Testis (tissue), 3 donors: ENCODE results near the gene SHANK2. TPM values are rescaled to one million over a fixed set of nuclear protein-coding genes. Genes with fewer than 3 reads are reported as not detected.

Experiments used
- DNase-seq: peaks from one replicate; pipeline ENCODE4 v3.0.0-alpha.2; 2019
- H3K27ac ChIP-seq, 2 donors: fragments of 200-600 bp; sonication (generic); one replicate each; pipeline ENCODE4 v1.5.1; 2019
- H3K27me3 ChIP-seq: fragments of 200-600 bp; sonication (generic); one replicate; pipeline ENCODE4 v1.5.1; 2019
- H3K36me3 ChIP-seq: fragments of 200-600 bp; sonication (generic); one replicate; pipeline ENCODE4 v1.5.1; 2017; ENCODE audit warnings: low read depth; ENCODE audit errors: missing control alignments
- H3K4me1 ChIP-seq: fragments of 200-600 bp; sonication (generic); one replicate; pipeline ENCODE4 v1.5.1; 2019
- H3K4me3 ChIP-seq, 2 donors: fragments of 200-600 bp; sonication (generic); one replicate each; pipeline ENCODE4 v1.5.1; 2017 to 2019
- H3K9me3 ChIP-seq: fragments of 200-600 bp; sonication (generic); one replicate; pipeline ENCODE4 v1.5.1; 2017
- POLR2A ChIP-seq: fragments of 450-650 bp; IDR thresholded peaks from one replicate; pipeline ENCODE4 v1.6.1; 2017; ENCODE audit warnings: antibody characterized with exemption, mild to moderate bottlenecking, moderate library complexity
- WGBS, 2 donors: methylation state at CpG; one replicate each; pipeline ENCODE4 v1.1.5; 2018; 5-methylcytosine and 5-hydroxymethylcytosine counted together
- intact Hi-C: fragments of 100-400 bp; cut with DNase I; formaldehyde crosslinking; loops from one replicate; pipeline ENCODE4 v1.15.1; 2023; ENCODE audit warnings: low total_unique reads
- polyA plus RNA-seq: library from polyadenylated mRNA; stranded (reverse); fragments of 350-450 nt; fragmentation: Illumina TruSeq; extraction: RNeasy Lipid Tissue Mini Kit (QIAGEN cat#74804); gene quantifications from one replicate; pipeline ENCODE4 v1.2.3, GENCODE V29; 2014; ENCODE audit warnings: low read depth, low replicate concordance; ENCODE audit not compliant: insufficient read depth
- total RNA-seq, 2 donors: library from RNA; depleted of rRNA; stranded (reverse); fragments of >200 nt; gene quantifications; one replicate each; pipeline ENCODE4 v1.2.3, GENCODE V29; 2016
- TF ChIP-seq, protein P1 (sequence below), 3 experiments: fragments of 450-650 bp in 2 of 3; fragments of 200-600 bp in 1 of 3; sonication (generic) in 1 of 3; IDR thresholded peaks; one replicate each; pipeline ENCODE4 v1.5.1; 2016 to 2019; ENCODE audit warnings: antibody characterized with exemption in 3 of 3, mild to moderate bottlenecking in 2 of 3, moderate library complexity in 1 of 3

SHANK2 gene
- total and polyA plus RNA-seq, 3 donors from 2014 or later: 4.3 to 13.9 (median 8.0) TPM

DNA sequence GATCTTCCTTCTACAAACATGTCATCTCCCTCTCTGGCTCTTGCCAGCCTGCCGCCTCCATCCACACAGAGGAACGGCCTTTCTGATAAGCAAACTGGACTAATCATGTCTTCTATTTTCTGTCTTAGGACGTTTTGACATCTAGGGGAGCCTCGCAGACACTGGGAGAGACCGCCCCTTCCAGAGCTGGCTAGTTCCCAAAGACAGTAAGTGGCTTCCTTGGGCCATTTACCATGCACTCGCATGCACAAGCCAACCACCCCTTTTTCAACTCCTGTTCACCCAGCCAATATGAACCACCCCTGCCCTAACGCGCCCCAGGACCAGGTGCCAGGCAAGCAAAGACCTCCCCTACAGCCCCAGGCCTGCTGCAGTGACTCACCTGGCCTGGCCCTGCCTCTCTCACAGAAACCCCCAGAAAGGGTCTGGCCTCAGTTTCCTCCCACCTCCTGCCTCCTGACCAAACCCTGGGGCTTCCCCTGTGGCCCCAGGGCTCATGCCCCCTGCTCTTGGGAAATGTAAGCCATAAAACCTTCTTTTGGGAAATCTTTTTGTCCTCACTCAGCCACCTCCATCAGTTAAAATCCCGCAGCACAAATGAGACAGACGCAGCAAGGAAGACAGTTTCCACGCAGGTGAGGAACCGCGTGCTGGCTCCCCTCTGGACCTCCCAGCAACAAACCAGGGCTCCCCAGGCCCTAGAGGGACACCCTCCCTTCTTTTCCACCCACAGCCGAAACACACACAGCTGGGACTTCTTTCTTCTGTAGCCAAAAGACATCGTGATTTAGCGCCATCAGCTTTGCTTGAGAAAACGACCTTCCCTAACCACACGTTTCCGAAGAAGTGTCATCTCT, 38.5 kb downstream of the SHANK2 start:
- Histone ChIP-seq H3K27me3 (no peaks in the 10 kb centered on the region), H3K4me1 (no peaks in the 10 kb centered on the region), H3K9me3 (no peaks in the 10 kb centered on the region), H3K4me3 (no peak overlapping the region), H3K27ac (no peak overlapping the region), H3K36me3 (no peaks in the 10 kb centered on the region)
- TF ChIP-seq, protein P1, sequence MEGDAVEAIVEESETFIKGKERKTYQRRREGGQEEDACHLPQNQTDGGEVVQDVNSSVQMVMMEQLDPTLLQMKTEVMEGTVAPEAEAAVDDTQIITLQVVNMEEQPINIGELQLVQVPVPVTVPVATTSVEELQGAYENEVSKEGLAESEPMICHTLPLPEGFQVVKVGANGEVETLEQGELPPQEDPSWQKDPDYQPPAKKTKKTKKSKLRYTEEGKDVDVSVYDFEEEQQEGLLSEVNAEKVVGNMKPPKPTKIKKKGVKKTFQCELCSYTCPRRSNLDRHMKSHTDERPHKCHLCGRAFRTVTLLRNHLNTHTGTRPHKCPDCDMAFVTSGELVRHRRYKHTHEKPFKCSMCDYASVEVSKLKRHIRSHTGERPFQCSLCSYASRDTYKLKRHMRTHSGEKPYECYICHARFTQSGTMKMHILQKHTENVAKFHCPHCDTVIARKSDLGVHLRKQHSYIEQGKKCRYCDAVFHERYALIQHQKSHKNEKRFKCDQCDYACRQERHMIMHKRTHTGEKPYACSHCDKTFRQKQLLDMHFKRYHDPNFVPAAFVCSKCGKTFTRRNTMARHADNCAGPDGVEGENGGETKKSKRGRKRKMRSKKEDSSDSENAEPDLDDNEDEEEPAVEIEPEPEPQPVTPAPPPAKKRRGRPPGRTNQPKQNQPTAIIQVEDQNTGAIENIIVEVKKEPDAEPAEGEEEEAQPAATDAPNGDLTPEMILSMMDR (IDR thresholded peaks at IDR 0.05): no peak
- no peak for TF ChIP-seq POLR2A
- intact Hi-C loops: no loop called here
- WGBS, 2 donors: 68 to 74% methylated on average over 19 of the region's 19 CpGs
- no peak for DNase-seq

DNA sequence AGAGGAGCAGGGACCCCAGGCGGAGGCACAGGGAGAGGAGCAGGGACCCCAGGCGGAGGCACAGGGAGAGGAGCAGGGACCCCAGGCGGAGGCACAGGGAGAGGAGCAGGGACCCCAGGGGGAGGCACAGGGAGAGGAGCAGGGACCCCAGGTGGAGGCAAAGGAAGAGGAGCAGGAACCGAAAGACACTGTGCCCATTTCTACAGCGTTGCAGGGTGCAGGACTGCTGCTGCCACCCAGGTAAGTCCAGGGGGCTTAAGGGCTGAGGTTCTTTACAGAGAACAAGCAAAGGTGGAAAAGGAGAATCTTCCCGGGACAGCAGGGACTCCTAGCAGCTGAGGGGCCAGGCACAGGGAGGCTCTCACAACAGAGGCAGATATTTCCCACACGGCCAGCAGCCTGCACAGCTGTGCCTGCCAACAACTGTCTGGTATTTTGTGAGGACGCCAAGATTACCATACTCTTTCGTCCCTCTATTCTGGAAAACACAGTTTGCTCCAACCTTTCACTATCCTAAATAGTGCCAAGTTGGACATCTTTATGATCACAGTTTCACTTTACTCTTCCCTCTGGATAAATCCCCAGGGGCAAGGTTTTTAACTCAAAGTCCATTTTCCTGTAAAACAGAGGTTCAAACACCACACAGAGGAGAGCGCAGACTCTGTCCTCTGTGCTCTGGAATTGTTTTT, 39.4 kb downstream of the SHANK2 start:
- WGBS, 2 donors: 57 to 59% methylated on average over 10 of the region's 10 CpGs
- Histone ChIP-seq H3K4me1 (no peaks in the 10 kb centered on the region), H3K27me3 (no peaks in the 10 kb centered on the region), H3K4me3 (no peak overlapping the region), H3K9me3 (no peaks in the 10 kb centered on the region), H3K36me3 (no peaks in the 10 kb centered on the region), H3K27ac (no peak overlapping the region)
- intact Hi-C loops: no loop called here
- DNase-seq: peak; percentile 30
- TF ChIP-seq, protein P1 (IDR thresholded peaks at IDR 0.05): no peak

DNA sequence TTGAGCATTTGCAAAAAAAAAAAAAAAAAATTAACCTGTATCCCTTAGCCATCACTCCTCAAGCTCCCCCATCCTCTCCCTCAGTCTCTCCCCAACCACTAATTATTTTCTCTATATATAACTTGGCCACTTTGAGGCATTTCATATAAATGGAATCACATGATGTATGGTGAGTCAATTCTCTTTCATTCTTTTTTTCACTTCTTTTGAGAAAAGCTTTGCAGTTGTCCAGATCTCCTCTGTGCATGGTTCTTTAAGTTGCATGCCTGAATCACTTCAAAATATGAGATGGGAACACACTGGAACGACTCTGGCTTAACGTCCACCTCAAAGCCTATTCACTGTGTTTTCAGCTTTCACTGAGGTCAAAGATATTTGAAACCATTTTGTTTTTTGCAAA, 40.7 kb downstream of the SHANK2 start:
- Histone ChIP-seq H3K4me1 (no peaks in the 10 kb centered on the region), H3K27me3 (no peaks in the 10 kb centered on the region), H3K27ac (no peak overlapping the region), H3K36me3 (no peaks in the 10 kb centered on the region), H3K4me3 (no peak overlapping the region), H3K9me3 (no peaks in the 10 kb centered on the region)
- intact Hi-C loops: no loop called here
- no peak for DNase-seq
- 53 to 75% methylated on average over 2 of the region's 2 CpGs for WGBS, 2 donors
- TF ChIP-seq POLR2A: no peak
- TF ChIP-seq, protein P1 (IDR thresholded peaks at IDR 0.05): no peak

DNA sequence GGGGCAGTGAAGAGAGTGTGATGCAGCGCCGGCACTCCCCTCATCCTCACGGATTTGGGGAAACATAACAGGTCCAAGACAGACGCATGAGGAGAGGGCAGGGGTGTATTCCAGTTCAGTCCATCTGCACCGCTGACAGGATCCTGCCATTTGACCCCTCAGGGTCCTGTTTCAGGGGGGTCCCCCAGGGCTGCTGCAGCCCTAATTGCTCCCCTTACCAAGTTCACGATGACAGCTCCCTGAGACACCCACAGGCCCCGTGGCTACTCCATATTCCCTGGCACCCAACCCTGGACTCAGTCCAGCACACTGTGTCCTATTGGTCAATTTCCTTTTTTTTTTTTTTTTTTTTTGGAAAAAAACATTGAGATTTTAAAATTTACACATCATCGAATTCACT, 41.5 kb downstream of the SHANK2 start:
- TF ChIP-seq, protein P1 (IDR thresholded peaks at IDR 0.05): no peak
- TF ChIP-seq POLR2A: no peak
- H3K27me3 ChIP-seq: no peaks in the 10 kb centered on the region
- no peak for DNase-seq
- intact Hi-C loops: no loop called here
- no peaks in the 10 kb centered on the region for H3K4me1 ChIP-seq
- no peak overlapping the region for H3K27ac ChIP-seq
- H3K9me3 ChIP-seq: no peaks in the 10 kb centered on the region
- no peaks in the 10 kb centered on the region for H3K36me3 ChIP-seq
- H3K4me3 ChIP-seq: no peak overlapping the region
- WGBS, 2 donors: 67 to 76% methylated on average over 8 of the region's 8 CpGs
